GM12878 (cell line): ENCODE results near the gene TFF1. TPM values are rescaled to one million over a fixed set of nuclear protein-coding genes. Genes with fewer than 3 reads are reported as not detected.

ENCODE experiments used
- ATAC-seq: fragments of 200-7000 bp; cut with Tn5 transposase; 3 replicates; pipeline ENCODE4 v1.9.1; 2020; ENCODE audit warnings: mild to moderate bottlenecking, moderate library complexity
- BruUV-seq: library from RNA; stranded (reverse); fragments of 400-500 nt; replicated peaks from 2 replicates; lab custom pipeline; 2021; lab: Mats Ljungman, UMichigan
- CTCF ChIA-PET: fragments of 300-600 bp; sonication (Branson Sonifier 250); formaldehyde crosslinking; extraction: SDS; loops from one replicate; lab custom pipeline; 2021; ENCODE audit warnings: inconsistent platforms; lab: Yijun Ruan, JAX
- POLR2A ChIA-PET: fragments of 350-600 bp; formaldehyde crosslinking; extraction: SDS; loops from one replicate; lab custom pipeline; 2021; ENCODE audit warnings: inconsistent platforms; lab: Charles Lee
- RAD21 ChIA-PET: fragments of 300-600 bp; sonication (Branson Sonifier 250); formaldehyde crosslinking; loops from one replicate; lab custom pipeline; 2023; ENCODE audit warnings: antibody characterized with exemption; ENCODE audit not compliant: unreplicated experiment; lab: Charles Lee
- SMC1A ChIA-PET: fragments of 300-600 bp; sonication (Branson Sonifier 250); formaldehyde crosslinking; loops from one replicate; lab custom pipeline; 2023; ENCODE audit not compliant: unreplicated experiment, uncharacterized antibody; lab: Charles Lee
- DNase-seq: peaks from one replicate; pipeline ENCODE4 v3.0.0-alpha.2; 2011; ENCODE audit warnings: low read depth, low spot score
- FAIRE-seq: peaks from 3 replicates; lab custom pipeline; 2011; peaks lifted over from hg19 to GRCh38; lab: Jason Lieb, UNC
- H2AFZ ChIP-seq: 2 replicates; pipeline ENCODE4 v1.6.0; 2011; ENCODE audit warnings: low read depth, low read length, control low read depth; ENCODE audit not compliant: control insufficient read depth
- H3K27ac ChIP-seq: 2 replicates; pipeline ENCODE4 v1.5.1; 2011; ENCODE audit warnings: control low read depth; ENCODE audit not compliant: control insufficient read depth, insufficient read depth
- H3K27me3 ChIP-seq, 2 experiments: replicated peaks in 1 of 2; 2 replicates each; pipeline versions ENCODE4 v1.6.0 to v1.6.1; 2011; ENCODE audit warnings: low read length in 1 of 2; ENCODE audit not compliant: control insufficient read depth in 2 of 2, insufficient read depth in 2 of 2
- H3K36me3 ChIP-seq, 2 experiments: 2 replicates each; pipeline ENCODE4 v1.5.1; 2011; ENCODE audit warnings: low read length in 1 of 2; ENCODE audit not compliant: control insufficient read depth in 2 of 2, insufficient read depth in 2 of 2
- H3K4me1 ChIP-seq: 2 replicates; pipeline ENCODE4 v1.6.1; 2011; ENCODE audit warnings: mild to moderate bottlenecking, low read length, moderate library complexity, mixed read lengths; ENCODE audit not compliant: control insufficient read depth, insufficient read depth
- H3K4me2 ChIP-seq: 2 replicates; pipeline ENCODE4 v1.6.0; 2011; ENCODE audit warnings: control low read depth; ENCODE audit not compliant: control insufficient read depth, insufficient read depth
- H3K4me3 ChIP-seq: fragments of 200-600 bp; sonication (generic); 2 replicates; pipeline ENCODE4 v1.5.1; 2016
- H3K79me2 ChIP-seq: 2 replicates; pipeline ENCODE4 v1.6.0; 2011; ENCODE audit warnings: low read length; ENCODE audit not compliant: control insufficient read depth, insufficient read depth
- H3K9ac ChIP-seq: 2 replicates; pipeline ENCODE4 v1.8.0; 2011; ENCODE audit warnings: low read length, control low read depth, mixed read lengths; ENCODE audit not compliant: control insufficient read depth, insufficient read depth
- H3K9me3 ChIP-seq: replicated peaks from 3 replicates; pipeline ENCODE4 v1.5.1; 2011; ENCODE audit warnings: mild to moderate bottlenecking, low read length; ENCODE audit not compliant: control insufficient read depth, insufficient read depth
- H4K20me1 ChIP-seq: 2 replicates; pipeline ENCODE4 v1.6.0; 2011; ENCODE audit not compliant: control insufficient read depth, insufficient read depth
- BCLAF1 ChIP-seq: fragments of 450-650 bp; IDR thresholded peaks from 2 replicates; pipeline ENCODE4 v1.6.1; 2017; ENCODE audit warnings: antibody characterized with exemption, mild to moderate bottlenecking, moderate library complexity
- GABPA ChIP-seq: IDR thresholded peaks from 2 replicates; pipeline ENCODE4 v1.6.1; 2014; ENCODE audit warnings: antibody characterized with exemption, low read depth, mild to moderate bottlenecking, inconsistent platforms
- HCFC1 ChIP-seq: fragments of 150-350 bp; IDR thresholded peaks from 2 replicates; pipeline ENCODE4 v1.6.1; 2014; ENCODE audit warnings: low read length
- KDM1A ChIP-seq: fragments of 200-600 bp; sonication (generic); IDR thresholded peaks from 2 replicates; pipeline ENCODE4 v1.6.1; 2016; ENCODE audit warnings: borderline replicate concordance
- NRF1 ChIP-seq: conservative IDR thresholded peaks from 2 replicates; pipeline ENCODE4 v1.6.1; 2011; ENCODE audit warnings: mild to moderate bottlenecking, low read depth, low read length, improper control_type of control experiment
- ZBTB33 ChIP-seq: fragments of 450-650 bp; IDR thresholded peaks from 2 replicates; pipeline ENCODE4 v1.6.1; 2017; ENCODE audit warnings: mild to moderate bottlenecking
- ZNF592 ChIP-seq: fragments of 450-650 bp; IDR thresholded peaks from 2 replicates; pipeline ENCODE4 v1.6.1; 2017; ENCODE audit warnings: mild to moderate bottlenecking, moderate library complexity
- WGBS: methylation state at CpG from one replicate; pipeline ENCODE4 v1.1.6; 2016; ENCODE audit warnings: low lambda C conversion rate; ENCODE audit not compliant: insufficient replicate concordance, insufficient coverage; ENCODE audit errors: missing lambda C conversion rate; 5-methylcytosine and 5-hydroxymethylcytosine counted together
- in situ Hi-C: fragments of 300-500 bp; cut with MboI; formaldehyde crosslinking; loops from 9 replicates; pipeline ENCODE4 v1.14.3; 2018; ENCODE audit warnings: mixed read lengths
- intact Hi-C: fragments of 100-400 bp; cut with micrococcal nuclease; formaldehyde crosslinking; loops from one replicate; pipeline ENCODE4 v1.14.2; 2022; ENCODE audit not compliant: unreplicated experiment
- polyA plus RNA-seq, 11 experiments: library from polyadenylated mRNA; depleted of rRNA in 4 of 11; unstranded in 6 of 11; stranded (reverse) in 5 of 11; fragments of >200 nt; fragmentation: Nextera tagmentation in 4 of 11; fragmentation: Illumina TruSeq in 1 of 11; extraction: Ambion mirVana in 4 of 11; extraction: Trizol in 1 of 11; gene quantifications; 1 replicate in 1 of 11; 2 replicates in 10 of 11; pipeline versions ENCODE4 v1.2.1 to v1.2.3, GENCODE V29; 2011 to 2016; ENCODE audit warnings: inconsistent platforms in 2 of 11, missing spikeins in 2 of 11, low read depth in 1 of 11
- total RNA-seq, 4 experiments: library from RNA; depleted of rRNA in 3 of 4; stranded (reverse); fragments of >200 nt in 3 of 4; fragmentation: Illumina TruSeq in 1 of 4; extraction: Trizol in 1 of 4; gene quantifications; 2 replicates each; pipeline versions ENCODE4 v1.2.1 to v1.2.3, GENCODE V29; 2013 to 2021

Gene TFF1
- total and polyA plus RNA-seq, 10 of the 15 experiments (the other 5 are each of a cell fraction or from before 2014, with no cell fraction given): 0.13 TPM; not detected in 9

- TF ChIP-seq ZNF592: no peak
- no peak for TF ChIP-seq KDM1A
- TF ChIP-seq ZBTB33: no peak
Measured at GRCh38 chr21:42414553-42414927, 48.2 kb upstream of the TFF1 start (continued).

GRCh38 chr21:42414066-42414465 is 47.7 kb upstream of the TFF1 start:
- WGBS: 82% methylated on average over 8 of the region's 8 CpGs
- H3K9me3 ChIP-seq: peaks cover 2% of the 10 kb centered on the region; the same call in 1 of the 3 replicates
- H3K36me3 ChIP-seq: no peaks in the 10 kb centered on the region
- H3K4me3 ChIP-seq: no peak overlapping the region
- intact Hi-C loops: no loop called here
- ChIA-PET SMC1A (interaction anchor here (0.9 to 6.1 kb wide), 10 partner anchors 9 to 74 kb away, joined by 3 to 49 read pairs (median 4); partner anchors contain the start of gene UBASH3A), CTCF (interaction anchor here (0.7 to 1.7 kb wide), 5 partner anchors 11 to 103 kb away, joined by 3 to 5 read pairs (median 3); partner anchors contain the start of gene UBASH3A), RAD21 (interaction anchor here (0.8 to 4.2 kb wide), 10 partner anchors 8 to 193 kb away, joined by 3 to 32 read pairs (median 4); no protein-coding TSS in a partner anchor), POLR2A (interaction anchor here (1.7 to 5.4 kb wide), 3 partner anchors 9 to 20 kb away, joined by 7 to 34 read pairs (median 12); partner anchors contain the start of gene UBASH3A)
- no TSS peak for BruUV-seq
- no peak for ATAC-seq
- TF ChIP-seq GABPA: no peak
- TF ChIP-seq ZNF592: peak; percentile 4; the same call in 1 of the 2 replicates
- TF ChIP-seq HCFC1: no peak
- TF ChIP-seq NRF1: no peak
- no peak for TF ChIP-seq BCLAF1
- no peaks in the 10 kb centered on the region for H3K27me3 ChIP-seq
- peaks cover 47% of the 10 kb centered on the region for H3K4me1 ChIP-seq
- H3K27ac ChIP-seq: peak overlapping the region; percentile 95
- no peak overlapping the region for H3K4me2 ChIP-seq
- in situ Hi-C loops: no loop called here
- no peaks in the 10 kb centered on the region for H3K79me2 ChIP-seq
- DNase-seq: no peak
- H3K9ac ChIP-seq: no peak overlapping the region
- no peaks in the 10 kb centered on the region for H4K20me1 ChIP-seq
- no peak overlapping the region for H2AFZ ChIP-seq
- no peak for FAIRE-seq
